ENCODE results near the gene NCKAP5. TPM values are rescaled to one million over a fixed set of nuclear protein-coding genes. Genes with fewer than 3 reads are reported as not detected.

NCKAP5 gene
- polyA plus RNA-seq, 2 of the 4 experiments (the other 2 are of a cell fraction), result 3.0 to 4.1 TPM

DNA sequence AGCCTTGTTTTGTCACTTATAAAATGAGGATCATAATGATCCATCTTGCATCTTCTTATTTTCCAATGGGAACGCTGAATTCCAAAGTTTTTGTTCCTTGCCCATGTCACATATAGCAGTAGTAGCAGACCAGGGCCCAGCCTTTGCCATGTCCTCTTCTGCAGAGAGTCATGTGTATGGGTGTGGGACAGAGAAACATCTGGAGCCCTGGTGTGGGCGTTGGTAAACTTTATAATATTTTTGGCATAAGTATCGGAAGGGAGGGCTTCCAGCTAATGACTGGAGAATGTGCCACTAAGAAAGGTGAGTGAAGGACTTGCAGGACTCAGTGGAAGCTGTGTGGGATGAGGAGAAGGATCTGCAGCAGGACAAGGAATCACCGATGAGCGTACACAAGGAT lies 157.2 kb downstream of the NCKAP5 start:
- ChIA-PET CTCF (interaction anchor here (1.0 to 1.6 kb wide), 3 partner anchors 10 to 18 kb away, joined by 3 to 4 read pairs (median 3); no protein-coding TSS in a partner anchor), POLR2A (no interaction called here)
- Histone ChIP-seq H3K9me3 (no peaks in the 10 kb centered on the region), H3K4me1 (peaks cover 46% of the 10 kb centered on the region), H3K4me3 (no peak overlapping the region), H3K27ac (peak overlapping the region in 1 of 2 experiments; percentile 24; a peak in 2 of 6 replicates), H3K4me2 (no peak overlapping the region)
- WGBS (ENCODE audit: missing lambda C conversion rate), result 75% methylated on average over 5 of the region's 5 CpGs
- TF ChIP-seq CHD2 (IDR thresholded peaks at IDR 0.05; ENCODE audit: low read length, partially characterized antibody), result no peak
- no peak for TF ChIP-seq PHF8 (IDR thresholded peaks at IDR 0.05; ENCODE audit: borderline replicate concordance, low read depth)
- no peak for TF ChIP-seq ZFP36 (IDR thresholded peaks at IDR 0.05; ENCODE audit: borderline replicate concordance, partially characterized antibody)
- TF ChIP-seq POLR2AphosphoS2 (conservative IDR thresholded peaks at IDR 0.05; ENCODE audit: low read length), result no peak
- TF ChIP-seq EHF (CRISPR knock-in tag; IDR thresholded peaks at IDR 0.05), result no peak
- TF ChIP-seq EHMT2 (IDR thresholded peaks at IDR 0.05; ENCODE audit: low read depth), result no peak
- TF ChIP-seq MAZ (IDR thresholded peaks at IDR 0.05; ENCODE audit: borderline replicate concordance, low read depth, low read length), result no peak
- TF ChIP-seq RAD21 (conservative IDR thresholded peaks at IDR 0.05 in 1 of 2, IDR thresholded peaks at IDR 0.05 in 1 of 2), result no peak
- no peak for TF ChIP-seq HDAC2 (IDR thresholded peaks at IDR 0.05)
- TF ChIP-seq FOSB (CRISPR knock-in tag; IDR thresholded peaks at IDR 0.05), result no peak
- TF ChIP-seq NPAS2 (CRISPR knock-in tag; IDR thresholded peaks at IDR 0.05; ENCODE audit: borderline replicate concordance), result no peak
- no peak for TF ChIP-seq BHLHE40 (IDR thresholded peaks at IDR 0.05; ENCODE audit: low read depth, low read length)
- no peak for TF ChIP-seq ZSCAN20 (CRISPR knock-in tag; IDR thresholded peaks at IDR 0.05)
- no peak for TF ChIP-seq JUNB (IDR thresholded peaks at IDR 0.05)
- no peak for TF ChIP-seq HOXB13 (CRISPR knock-in tag; IDR thresholded peaks at IDR 0.05; ENCODE audit: low read depth)
- no peak for TF ChIP-seq TFCP2L1 (CRISPR knock-in tag; IDR thresholded peaks at IDR 0.05)
- no peak for TF ChIP-seq CBX8 (IDR thresholded peaks at IDR 0.05)
- no peak for TF ChIP-seq FOXS1 (CRISPR knock-in tag; IDR thresholded peaks at IDR 0.05)
- TF ChIP-seq HOXA7 (CRISPR knock-in tag; IDR thresholded peaks at IDR 0.05), result no peak
- no peak for TF ChIP-seq CBX2 (IDR thresholded peaks at IDR 0.05; ENCODE audit: borderline replicate concordance, low read depth)
- ATAC-seq (no peak), DNase-seq (ENCODE audit: low read depth in 1 of 2, low spot score in 1 of 2) (no peak), FAIRE-seq (no peak)

DNA sequence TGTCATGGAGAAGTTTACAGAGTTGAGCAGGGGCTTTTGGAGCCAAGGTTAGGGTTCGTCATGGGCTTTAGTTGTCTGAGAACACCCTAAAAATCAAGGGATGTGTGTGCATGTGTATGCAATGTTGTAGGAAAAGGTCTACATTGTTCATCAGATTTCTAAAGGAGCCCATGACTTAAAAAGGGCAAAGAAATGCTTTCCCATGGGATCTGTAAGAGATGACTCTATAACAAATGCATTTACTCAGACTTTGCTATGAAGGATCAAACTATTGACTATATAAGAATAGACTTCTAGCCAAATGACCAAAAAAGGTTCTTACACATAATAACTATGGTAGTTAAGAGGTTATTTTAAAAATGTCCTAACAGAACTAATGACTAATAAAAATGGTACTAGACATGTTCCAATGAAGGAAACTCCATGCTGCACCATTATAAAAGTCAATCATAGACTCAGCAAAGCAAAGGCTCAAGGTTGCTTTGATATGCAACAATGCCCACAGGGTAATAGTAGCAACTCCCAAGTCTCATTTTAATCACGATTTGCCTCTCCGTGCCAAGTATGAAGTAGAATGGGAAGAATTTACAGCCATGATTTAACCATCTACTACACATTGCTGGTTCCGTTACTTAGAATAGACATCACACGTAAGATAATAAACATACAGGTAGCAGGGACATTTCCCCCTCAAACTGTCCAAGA lies 158.5 kb downstream of the NCKAP5 start:
- no peak overlapping the region for H3K4me2 ChIP-seq
- FAIRE-seq, result no peak
- ChIA-PET POLR2A (no interaction called here), CTCF (interaction anchor here (0.7 kb wide), 1 partner anchor 233 kb away, joined by 3 read pairs; no protein-coding TSS in a partner anchor)
- ATAC-seq, result no peak
- no peak overlapping the region for H3K4me3 ChIP-seq
- peaks cover 43% of the 10 kb centered on the region for H3K4me1 ChIP-seq
- DNase-seq (ENCODE audit: low read depth in 1 of 2, low spot score in 1 of 2), result no peak
- WGBS (ENCODE audit: missing lambda C conversion rate), result 76% methylated on average over 5 of the region's 5 CpGs
- H3K9me3 ChIP-seq, result no peaks in the 10 kb centered on the region
- no peak for TF ChIP-seq EHF (CRISPR knock-in tag; IDR thresholded peaks at IDR 0.05)
- TF ChIP-seq, protein P1, sequence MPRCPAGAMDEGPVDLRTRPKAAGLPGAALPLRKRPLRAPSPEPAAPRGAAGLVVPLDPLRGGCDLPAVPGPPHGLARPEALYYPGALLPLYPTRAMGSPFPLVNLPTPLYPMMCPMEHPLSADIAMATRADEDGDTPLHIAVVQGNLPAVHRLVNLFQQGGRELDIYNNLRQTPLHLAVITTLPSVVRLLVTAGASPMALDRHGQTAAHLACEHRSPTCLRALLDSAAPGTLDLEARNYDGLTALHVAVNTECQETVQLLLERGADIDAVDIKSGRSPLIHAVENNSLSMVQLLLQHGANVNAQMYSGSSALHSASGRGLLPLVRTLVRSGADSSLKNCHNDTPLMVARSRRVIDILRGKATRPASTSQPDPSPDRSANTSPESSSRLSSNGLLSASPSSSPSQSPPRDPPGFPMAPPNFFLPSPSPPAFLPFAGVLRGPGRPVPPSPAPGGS (IDR thresholded peaks at IDR 0.05), result no peak
- no peak for TF ChIP-seq GATA3 (IDR thresholded peaks at IDR 0.05; ENCODE audit: borderline replicate concordance)
- TF ChIP-seq MAZ (IDR thresholded peaks at IDR 0.05; ENCODE audit: borderline replicate concordance, low read depth, low read length), result no peak
- no peak for TF ChIP-seq FOXS1 (CRISPR knock-in tag; IDR thresholded peaks at IDR 0.05)
- no peak for TF ChIP-seq FOSB (CRISPR knock-in tag; IDR thresholded peaks at IDR 0.05)
- TF ChIP-seq MYC (IDR thresholded peaks at IDR 0.05; ENCODE audit: borderline replicate concordance, low read length), result no peak
- no peak for TF ChIP-seq SMC3 (IDR thresholded peaks at IDR 0.05)
- TF ChIP-seq RNF2 (IDR thresholded peaks at IDR 0.05; ENCODE audit: borderline replicate concordance, low read depth), result no peak
- no peak for TF ChIP-seq CHD4 (IDR thresholded peaks at IDR 0.05; ENCODE audit: borderline replicate concordance)
- no peak for TF ChIP-seq RFX5 (IDR thresholded peaks at IDR 0.05)
- TF ChIP-seq, protein P2, sequence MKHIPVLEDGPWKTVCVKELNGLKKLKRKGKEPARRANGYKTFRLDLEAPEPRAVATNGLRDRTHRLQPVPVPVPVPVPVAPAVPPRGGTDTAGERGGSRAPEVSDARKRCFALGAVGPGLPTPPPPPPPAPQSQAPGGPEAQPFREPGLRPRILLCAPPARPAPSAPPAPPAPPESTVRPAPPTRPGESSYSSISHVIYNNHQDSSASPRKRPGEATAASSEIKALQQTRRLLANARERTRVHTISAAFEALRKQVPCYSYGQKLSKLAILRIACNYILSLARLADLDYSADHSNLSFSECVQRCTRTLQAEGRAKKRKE (CRISPR knock-in tag; IDR thresholded peaks at IDR 0.05; ENCODE audit: low read depth), result no peak
- no peak for TF ChIP-seq TP53 (CRISPR knock-in tag; IDR thresholded peaks at IDR 0.05)
- TF ChIP-seq RAD21 (conservative IDR thresholded peaks at IDR 0.05 in 1 of 2, IDR thresholded peaks at IDR 0.05 in 1 of 2), result no peak
- no peak for TF ChIP-seq HDAC2 (IDR thresholded peaks at IDR 0.05)
- no peak for TF ChIP-seq BHLHE40 (IDR thresholded peaks at IDR 0.05; ENCODE audit: low read depth, low read length)
- no peak for TF ChIP-seq ESRRA (IDR thresholded peaks at IDR 0.05; ENCODE audit: borderline replicate concordance, low read length)
- H3K27ac ChIP-seq, result no peak overlapping the region

Measured in A549 (cell line).